HG02623 (cell line): ENCODE results near the gene SEMA4C.

Experiments
- ATAC-seq: cut with Tn5 transposase; IDR thresholded peaks from one replicate; pipeline ENCODE4 v1.9.1; 2021; ENCODE audit warnings: moderate library complexity; ENCODE audit not compliant: unreplicated experiment

Gene SEMA4C

GRCh38 chr2:96824079-96824870 is 45.6 kb downstream of the SEMA4C start:
- no peak for ATAC-seq

DNA sequence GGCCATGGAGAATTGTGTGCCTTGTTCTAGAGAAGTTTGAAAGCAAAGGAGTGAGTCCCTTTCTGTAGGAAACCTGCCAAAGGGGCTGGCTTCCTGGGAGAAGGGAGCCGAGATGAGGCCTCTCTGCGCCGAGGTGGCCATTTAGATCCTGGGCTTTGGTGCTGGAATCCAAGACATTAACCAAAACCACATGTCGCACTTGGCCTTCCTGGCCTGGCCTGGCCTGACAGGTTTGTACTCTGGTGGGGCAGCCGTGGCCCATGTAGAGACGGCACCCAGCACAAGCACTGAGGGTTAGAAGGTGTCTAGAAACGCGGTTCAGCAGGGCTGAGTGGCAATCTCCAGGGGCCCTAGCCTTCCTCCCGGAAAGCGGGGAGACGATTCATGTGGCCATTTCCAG is 46.7 kb downstream of the SEMA4C start:
- ATAC-seq = no peak

DNA sequence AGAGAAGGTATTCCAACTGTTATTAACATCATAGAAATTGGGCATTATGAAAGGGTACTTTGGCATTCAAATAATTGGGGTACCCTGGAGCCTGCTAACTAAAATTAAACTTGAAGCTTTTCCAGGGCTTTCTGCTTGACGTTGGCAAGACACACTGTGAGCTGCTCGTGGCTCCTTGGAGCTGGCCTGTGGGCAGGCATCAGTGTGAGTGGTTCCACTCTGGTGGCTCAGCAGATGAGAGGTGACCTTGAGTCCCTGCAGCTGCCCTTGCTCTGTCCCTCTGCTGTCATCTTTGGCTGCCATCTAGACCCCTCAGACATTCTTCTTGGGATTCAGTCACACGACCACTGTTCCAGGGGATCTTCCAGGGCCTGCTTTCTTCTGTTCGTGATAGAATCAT is 47.1 kb downstream of the SEMA4C start:
- ATAC-seq = no peak

DNA sequence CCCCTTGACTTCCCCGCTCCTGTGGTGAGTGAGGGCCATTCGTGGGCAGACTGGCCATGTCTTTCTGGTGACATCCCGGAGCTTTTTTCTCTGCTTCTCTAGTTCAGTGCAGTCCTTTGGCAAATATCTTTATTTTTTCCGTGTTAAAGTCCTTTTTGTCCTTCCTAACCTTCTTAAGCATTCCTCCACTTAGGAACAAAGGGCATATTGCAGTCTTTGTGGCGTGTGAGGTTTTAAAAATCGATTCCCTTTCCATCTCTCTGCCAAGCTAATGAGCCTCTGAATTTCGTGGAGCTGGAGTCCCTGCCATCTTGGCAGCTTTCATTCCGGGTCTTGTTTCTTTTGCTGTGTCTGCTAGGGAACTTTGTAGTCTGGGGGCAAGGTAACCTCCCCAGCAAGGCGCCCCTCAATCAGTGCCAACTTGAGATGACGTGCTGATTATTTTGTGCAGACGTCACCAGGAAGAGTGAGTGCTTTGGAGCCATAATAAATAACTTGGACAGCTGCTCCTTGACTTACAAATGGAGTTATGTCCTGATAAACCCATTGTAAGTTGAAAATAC is 48.7 kb downstream of the SEMA4C start:
- ATAC-seq = no peak

GRCh38 chr2:96819876-96820511 is 49.9 kb downstream of the SEMA4C start:
- no peak for ATAC-seq

- no peak for ATAC-seq
These were observed 50.6 kb downstream of the SEMA4C start for GRCh38 chr2:96819128-96819875.

- no peak for ATAC-seq
These were observed 52.0 kb downstream of the SEMA4C start for GRCh38 chr2:96817882-96818281.

GRCh38 chr2:96816836-96817702 is 52.8 kb downstream of the SEMA4C start:
- no peak for ATAC-seq

DNA sequence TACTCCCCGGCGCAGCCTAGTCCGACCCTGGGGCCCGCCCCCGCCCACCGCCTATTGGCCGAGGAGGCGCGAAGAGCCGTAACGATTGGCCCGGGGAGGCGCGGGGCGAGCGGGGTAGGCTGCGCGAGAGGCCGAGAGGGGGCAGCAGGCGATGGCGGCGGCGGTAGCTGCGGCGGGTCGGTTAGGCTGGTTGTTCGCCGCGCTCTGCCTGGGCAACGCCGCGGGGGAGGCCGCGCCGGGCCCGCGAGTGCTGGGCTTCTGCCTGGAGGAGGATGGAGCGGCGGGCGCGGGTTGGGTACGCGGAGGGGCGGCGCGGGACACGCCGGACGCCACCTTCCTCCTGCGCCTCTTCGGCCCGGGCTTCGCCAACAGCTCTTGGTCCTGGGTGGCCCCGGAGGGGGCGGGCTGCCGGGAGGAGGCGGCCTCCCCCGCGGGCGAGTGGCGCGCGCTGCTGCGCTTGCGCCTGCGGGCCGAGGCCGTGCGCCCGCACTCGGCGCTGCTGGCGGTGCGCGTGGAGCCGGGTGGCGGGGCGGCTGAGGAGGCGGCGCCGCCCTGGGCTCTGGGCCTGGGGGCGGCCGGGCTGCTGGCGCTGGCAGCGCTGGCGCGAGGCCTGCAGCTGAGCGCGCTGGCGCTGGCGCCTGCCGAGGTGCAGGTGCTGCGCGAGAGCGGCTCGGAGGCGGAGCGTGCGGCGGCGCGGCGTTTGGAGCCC is 53.6 kb downstream of the SEMA4C start, which contains the start of gene CNNM3:
Gene CNNM3 (plus strand): TSS at position 142 of the 709 bp plus-strand sequence. CDS start 10 bp downstream, at position 152.
- ATAC-seq = peak; percentile 81

GRCh38 chr2:96815326-96816126 is 54.4 kb downstream of the SEMA4C start:
- no peak for ATAC-seq

DNA sequence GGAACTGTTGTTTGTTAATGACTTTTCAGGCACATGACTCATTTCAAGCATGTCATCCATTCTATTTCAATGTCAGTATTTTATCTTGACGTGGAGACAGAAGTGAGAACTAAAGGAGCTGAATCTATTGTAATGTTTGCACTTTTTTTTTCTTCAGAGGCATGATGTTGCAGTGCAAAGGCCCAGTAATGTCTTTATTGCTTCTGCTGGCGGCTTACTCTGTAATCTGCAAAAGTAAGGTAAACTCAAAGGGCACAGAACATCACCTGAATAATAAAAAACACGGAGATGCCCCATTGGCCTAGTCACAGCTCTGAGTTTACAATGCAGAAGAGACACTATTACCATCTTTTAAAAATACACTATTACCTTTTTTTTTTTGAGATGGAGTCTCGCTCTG is 56.2 kb downstream of the SEMA4C start:
- ATAC-seq = no peak

- ATAC-seq = no peak
These were observed 58.0 kb downstream of the SEMA4C start for GRCh38 chr2:96811917-96812316.

GRCh38 chr2:96810783-96811192 is 59.1 kb downstream of the SEMA4C start:
- no peak for ATAC-seq

DNA sequence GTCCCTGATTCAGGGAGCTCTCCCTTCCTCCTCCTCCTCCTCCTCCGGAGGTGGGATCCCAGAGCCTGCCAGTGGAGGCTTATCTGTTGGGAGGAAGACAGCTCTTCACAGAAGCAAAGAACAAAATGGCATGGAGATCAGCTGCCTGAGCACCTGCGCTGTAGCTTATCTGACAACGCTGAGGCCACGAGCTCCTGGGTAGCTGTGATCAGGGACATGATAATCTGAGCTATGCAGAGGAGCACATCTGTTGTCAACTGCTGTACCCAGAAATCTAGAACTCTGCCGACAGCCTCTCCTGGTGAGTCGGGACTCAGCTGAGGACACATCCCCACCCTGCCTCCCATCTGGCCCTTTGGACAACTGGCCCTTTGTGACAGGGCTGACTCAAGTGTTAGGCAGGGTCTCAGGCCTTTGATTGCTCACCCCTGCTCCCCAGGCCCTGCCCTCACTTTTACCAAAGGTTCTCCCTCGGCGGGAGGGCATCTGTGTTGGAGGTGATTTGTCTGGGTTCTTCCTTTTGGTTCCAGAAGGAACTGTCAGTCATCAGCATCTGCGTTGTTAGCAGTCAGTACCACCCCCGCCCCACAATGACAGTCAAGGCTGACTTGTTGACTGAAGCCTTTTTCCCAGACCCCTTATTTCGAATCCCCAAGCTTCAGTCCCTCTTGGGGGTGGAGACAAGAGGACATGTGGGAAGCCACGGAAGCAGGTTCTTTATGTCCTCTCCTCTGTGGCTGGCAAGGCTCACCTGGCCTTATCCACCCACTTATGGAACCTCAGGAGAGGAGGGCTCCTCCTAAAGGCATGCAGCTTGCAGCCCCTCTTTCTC is 59.7 kb downstream of the SEMA4C start:
- no peak for ATAC-seq
